22Rv1 (cell line): Measurements from ENCODE around the gene PARK7.

Experiments used
- CTCF ChIP-seq: fragments of 450-650 bp; IDR thresholded peaks from 2 replicates; pipeline ENCODE4 v1.5.1; 2017; ENCODE audit warnings: mild to moderate bottlenecking
- ZFX ChIP-seq: fragments of 450-650 bp; IDR thresholded peaks from 2 replicates; pipeline ENCODE4 v1.6.1; 2017; ENCODE audit warnings: antibody characterized with exemption, borderline replicate concordance

- TF ChIP-seq CTCF (peak; percentile 75), ZFX (no peak)
Observed at GRCh38 chr1:8015036-8015808, 53.7 kb downstream of the PARK7 start.
